Activated CD4-positive, alpha-beta T cell treated with anti-CD3 and anti-CD28 coated beads for 48 hours (primary cell): ENCODE measurements around the gene CDH18.

Experiments used
- DNase-seq: peaks from one replicate; pipeline ENCODE4 v3.0.0-alpha.2; 2020

The CDH18 gene

DNA sequence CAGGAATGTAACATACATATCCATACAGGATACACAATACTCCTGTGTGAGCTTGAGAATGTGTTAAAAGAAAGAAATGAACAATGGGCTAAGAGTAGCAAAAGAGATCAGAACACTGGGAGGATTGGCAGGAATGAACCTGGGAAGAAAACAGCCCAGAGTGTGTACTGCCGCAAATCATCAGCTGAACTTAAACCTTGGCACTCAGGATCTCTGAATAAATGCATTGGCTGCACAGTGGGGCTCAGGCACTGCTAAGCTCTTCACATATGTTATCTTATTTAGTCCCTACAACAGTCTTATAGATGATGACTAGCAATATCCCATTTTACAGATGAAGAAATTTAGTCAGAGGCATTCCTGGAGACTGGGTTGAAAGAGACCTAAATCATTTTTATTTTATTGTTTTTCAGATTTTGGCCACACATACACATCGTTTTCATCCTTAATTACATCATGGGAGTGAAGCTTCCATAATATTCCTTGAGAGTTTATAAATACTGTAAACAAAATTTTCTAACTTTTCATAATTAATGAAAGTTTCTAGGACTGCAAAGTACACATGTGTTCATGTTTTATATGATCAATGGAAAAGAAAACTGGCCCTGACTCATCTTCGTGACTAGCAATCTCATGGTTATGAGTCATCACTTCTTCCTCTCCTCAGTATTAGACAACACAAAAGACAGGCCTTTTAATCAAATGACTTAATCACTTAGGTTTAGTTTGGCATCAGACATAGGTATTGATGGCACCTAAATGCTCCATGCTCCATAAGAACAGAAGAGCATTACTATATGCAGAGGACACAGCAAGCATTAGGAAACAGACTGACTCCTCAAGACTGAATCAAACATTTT, 59.2 kb downstream of the CDH18 start:
- DNase-seq: no peak

DNA sequence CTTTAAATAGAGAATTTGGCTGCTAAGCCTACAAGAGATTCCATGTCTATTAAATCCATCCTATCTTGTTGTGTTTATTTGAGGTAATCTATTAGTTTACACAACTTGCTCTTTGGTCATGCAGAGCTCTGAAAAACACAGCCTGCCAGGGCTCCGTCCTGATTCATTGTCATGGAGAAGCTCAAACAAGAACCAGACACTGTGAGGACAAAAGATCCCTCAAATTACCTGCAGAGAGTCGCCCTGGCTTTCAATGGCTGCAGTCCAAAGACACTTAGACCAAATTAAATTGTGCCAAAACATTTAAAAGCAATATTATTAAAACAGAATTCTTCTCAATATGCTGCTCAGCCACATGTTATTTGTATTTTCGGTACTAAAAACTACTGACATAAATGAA, 60.1 kb downstream of the CDH18 start:
- DNase-seq: no peak

DNA sequence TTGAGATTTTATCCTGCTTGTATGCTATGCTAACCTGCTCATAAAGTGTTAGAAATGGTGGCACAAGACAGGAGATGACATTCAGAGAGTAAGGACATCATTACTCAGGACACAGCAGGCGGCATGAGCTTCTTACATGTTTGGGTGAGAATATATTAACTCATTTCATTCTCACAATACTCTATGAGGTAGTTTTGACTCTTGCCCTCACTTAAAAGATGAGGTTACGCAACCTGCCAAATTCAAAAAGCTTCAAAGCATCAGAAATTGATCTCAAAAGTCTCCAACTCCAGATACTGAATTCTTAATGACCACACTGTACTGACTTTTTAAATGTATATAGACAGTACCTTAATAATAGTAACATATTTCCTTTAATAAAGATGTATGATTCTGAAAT, 60.8 kb downstream of the CDH18 start:
- no peak for DNase-seq

DNA sequence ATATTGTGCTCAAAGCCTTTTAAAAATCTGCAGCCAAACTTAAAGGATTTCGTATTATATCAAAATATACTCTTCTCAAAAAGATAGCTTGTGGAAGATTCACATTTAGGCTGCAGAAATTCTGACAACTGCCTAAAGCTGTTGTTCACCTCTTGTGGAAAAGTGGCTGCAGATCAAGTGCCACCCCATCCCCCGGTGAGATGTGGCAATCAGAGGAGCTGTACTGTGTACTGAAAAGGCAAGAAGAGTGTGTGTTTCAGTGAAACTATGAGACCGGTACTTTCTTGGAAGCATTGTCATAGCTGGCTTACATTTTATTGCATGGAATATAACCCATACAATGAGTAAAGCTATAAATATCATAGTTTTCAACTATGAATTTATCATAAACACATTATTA, 64.3 kb downstream of the CDH18 start:
- DNase-seq: no peak

DNA sequence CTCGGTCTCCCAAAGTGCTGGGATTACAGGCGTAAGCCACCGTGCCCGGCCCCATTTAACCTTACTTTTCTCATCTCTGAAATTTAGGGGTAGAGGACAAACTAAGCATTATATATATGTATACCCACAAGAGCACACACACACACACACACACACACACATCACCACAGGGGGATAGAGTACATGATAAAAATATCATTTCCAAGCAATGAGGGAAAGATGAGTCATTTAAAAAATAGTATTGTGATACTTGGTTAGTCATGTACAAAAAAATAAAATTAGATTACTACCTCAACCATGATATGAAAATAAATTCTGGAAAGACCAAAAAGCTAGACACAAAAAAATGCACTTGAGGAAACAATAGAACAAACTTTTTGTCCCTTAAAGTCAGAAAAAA, 67.2 kb downstream of the CDH18 start:
- no peak for DNase-seq

DNA sequence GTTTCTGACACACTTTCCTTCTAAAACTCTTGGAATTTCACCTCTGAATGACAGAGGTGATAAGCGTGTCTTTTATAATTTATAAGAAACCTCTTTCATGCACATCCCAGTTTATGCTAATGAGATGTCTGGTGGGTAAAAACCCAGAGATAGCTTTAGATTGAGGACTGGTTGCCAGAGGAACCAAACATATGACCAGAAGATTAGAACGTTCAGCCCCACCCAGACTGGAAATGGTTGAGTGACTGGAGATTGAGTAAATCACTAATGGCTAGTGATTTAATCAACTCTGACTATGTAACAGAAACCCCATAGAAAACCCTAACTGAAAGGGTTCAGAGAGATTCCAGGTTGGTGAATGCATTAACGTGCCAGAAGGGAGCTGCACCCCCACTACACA, 69.2 kb downstream of the CDH18 start:
- no peak for DNase-seq

DNA sequence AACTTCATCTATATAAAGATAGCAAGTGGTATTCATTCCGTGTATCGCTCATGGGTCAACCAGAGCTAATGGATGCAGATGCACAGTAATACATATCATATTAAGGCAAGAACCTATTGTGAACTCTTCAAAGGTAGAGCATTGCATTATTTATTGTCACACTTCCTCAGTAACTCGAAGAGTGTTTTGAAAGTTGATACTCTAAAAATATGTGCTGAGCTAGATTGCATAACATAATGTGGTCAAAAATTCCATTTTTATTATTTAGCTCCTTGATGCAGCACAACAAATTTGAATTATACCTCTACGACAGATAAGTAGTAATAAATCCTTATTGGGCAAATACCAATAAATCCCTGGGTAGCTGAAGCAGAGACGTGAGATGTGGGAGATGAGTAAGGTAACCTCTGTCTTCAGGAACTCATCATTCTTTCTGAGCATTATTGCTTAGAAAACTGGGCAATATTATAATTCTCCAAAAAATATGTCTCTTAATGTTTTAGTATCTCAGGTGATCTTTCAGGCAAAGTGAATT, 70.3 kb downstream of the CDH18 start:
- DNase-seq: no peak

DNA sequence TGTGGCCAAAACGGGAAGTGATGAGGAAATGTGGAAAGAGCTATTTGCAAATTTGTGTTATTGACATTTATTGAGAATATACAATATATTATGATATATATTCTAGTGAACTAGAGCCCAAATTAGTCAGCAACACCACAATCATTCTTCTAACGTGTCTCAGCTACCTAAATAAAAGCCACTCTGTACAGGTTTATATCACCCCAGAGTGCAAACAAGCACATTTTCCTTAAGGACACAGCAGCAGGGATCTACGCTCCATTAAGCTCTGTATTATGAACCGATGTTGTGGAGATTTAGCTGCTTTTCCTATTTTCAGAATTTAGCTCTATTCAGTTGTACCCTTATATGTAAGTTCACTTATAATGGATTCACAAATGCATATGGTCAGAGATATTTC, 77.9 kb downstream of the CDH18 start:
- no peak for DNase-seq

DNA sequence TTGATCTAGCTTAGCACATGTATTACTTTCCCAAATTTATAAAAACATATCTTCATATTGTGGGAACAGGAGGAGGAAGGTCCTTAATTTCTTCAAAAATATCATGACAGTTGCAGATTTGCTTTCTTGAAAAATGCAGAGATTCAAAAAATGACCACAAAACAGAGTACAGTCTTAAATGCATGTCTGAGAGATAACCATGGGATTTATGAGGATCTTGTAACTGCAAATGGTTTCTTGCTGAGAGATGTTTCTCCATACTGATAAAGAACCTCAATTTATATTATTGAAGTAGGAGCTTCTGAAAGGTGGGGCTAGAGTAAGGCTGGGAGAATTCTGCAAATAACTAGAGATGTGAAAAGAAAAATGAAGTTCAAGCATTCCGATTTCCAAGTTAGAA, 83.2 kb downstream of the CDH18 start:
- no peak for DNase-seq

DNA sequence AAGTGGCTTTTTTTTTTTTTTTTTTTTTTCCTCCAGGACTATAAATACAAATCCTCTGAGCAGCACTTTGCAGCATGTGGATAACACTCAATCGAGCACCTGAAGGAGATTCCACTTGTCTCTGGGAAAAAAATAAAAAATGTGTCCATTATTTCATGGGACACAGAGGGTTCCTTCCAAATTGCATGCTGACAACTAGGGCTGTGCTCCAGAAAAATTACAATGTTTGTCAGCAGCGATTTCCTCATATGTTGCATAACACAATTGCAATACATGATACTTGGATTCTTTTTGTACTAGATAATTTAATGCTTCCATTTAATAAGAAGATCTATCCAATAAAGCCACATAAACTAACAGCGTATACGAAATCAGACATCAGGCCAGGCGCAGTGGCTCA, 84.4 kb downstream of the CDH18 start:
- DNase-seq: no peak

DNA sequence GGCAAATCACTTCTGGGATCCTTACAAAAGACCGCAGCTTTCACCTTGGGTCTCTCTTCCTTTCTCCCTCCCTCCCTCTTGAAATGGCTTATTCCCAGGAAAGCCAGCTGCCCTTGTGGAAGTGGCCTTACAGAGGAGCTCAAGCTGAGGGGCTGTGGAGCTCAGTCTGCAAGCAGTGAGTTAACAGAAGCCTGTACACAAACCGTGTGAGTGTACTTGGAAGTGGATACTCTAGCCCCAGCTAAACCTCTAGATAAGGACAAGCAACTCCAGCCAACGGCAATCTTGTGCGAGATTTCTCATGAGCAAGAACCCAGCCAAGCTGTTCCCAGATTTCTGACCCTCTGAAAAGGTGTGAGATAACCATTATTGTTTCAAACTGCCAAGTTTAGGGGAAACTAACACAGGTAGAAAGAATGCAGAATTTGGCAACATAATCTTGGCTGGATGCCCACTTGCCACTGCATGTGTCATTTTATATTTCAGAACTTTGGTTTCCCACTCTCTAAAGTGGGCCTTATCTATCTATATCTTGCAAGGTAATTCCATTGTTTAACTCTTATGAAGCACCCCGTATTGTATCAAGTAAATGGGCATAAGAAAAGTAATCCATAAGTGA, 85.6 kb downstream of the CDH18 start:
- DNase-seq: no peak

DNA sequence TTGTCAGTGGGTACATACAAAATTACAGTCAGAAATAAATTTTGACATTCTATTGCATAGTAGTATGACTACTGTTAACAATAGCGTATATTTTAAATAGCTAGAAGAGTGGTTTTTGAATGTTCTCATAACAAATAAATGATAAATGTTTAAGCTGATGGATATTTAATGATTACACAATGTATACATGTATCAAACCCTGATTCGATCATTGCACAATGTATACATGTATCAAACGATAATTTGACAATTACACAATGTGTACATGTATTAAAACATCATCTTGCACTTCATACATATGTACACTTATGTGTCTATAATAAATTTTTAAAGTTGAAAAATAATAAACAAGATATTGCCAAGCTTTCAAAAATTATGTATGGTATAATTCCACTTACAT, 87.7 kb downstream of the CDH18 start:
- no peak for DNase-seq

DNA sequence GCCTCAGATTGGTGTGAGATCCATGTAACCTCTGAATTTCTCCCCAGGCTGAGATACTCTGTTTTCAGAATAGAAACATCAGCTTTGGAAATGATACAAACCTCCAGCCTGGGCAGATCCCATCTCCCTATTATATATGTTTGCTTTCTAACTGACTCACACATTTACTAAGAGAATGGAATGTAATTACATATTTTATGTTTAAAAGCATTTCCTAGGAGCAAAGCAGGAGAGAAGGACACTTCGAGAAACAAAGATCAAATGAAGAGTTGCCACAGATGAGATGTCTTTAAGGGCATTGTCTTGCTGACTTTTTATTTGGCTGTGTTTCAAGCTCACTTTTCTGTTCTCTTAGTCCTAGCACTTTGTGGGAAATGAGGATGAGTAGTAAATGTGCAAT, 96.3 kb downstream of the CDH18 start:
- no peak for DNase-seq

DNA sequence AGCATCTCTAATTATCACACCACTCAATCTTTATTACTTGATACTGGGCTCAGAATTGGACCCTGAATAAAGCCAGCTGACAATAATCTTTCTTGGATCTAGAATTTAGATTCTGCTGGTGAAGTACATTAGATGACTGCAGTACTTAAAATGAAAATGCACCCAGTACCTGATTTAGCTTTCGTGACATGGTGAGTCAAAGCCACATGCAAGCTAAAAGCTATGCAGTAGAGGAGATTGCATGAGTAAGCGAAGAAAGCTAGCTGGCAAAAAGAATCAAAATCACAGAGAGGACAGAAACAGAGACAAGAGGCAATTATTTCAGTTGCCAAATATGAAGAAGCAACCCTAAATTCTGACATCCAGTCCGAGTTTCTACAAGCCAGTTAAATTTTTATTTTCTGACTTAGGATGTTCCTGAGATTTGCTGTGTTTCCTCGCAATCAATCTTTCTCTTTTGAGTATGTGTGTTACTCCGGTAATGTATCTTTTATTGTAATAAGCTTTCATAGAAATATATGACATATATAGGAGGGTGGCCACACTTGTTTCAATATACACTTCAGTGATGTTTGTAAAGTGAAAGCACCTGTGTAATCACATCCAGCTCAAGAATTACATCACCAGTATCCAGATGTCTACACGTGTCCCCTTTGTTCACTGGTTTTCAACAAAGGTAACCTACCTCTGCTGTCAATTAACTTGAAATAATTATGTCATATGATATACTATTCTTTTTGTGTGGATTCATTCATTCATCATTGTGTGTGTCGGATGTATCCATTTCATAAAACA, 101.7 kb downstream of the CDH18 start:
- no peak for DNase-seq

DNA sequence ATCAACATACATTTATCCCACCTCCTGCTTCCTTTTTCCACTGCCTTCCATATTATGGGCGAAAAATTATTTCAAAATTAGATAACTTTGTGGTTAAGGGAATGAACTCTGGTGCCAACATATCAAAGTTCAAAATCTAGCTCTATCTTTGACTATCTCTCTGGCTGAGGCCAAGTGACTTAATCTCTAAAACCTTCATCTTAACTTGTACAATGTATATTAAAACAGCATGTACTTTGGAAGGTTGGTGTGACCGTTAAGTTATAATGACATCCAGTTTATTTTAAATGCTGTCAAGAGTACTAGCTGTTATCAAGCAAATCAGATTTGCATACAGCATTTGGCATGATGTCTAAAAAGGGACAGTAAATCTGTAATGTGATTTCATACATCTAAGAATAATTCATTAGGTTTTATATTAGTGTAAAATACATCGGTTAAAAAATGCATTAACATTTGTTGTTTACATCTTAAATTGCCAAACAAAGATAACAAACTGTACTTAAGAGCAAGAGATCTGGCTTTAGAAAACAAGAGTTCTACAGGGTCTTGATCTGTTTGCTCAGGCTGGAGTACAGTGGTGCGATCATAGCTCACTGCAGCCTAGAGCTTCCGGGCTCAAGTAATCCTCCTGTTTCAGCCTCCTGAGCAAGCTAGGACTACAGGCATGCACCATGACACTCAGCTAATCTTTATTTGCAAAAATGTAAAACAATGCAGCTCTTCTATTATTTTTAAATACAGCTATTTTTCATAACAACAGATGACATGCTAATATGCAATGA, 102.8 kb downstream of the CDH18 start:
- no peak for DNase-seq

DNA sequence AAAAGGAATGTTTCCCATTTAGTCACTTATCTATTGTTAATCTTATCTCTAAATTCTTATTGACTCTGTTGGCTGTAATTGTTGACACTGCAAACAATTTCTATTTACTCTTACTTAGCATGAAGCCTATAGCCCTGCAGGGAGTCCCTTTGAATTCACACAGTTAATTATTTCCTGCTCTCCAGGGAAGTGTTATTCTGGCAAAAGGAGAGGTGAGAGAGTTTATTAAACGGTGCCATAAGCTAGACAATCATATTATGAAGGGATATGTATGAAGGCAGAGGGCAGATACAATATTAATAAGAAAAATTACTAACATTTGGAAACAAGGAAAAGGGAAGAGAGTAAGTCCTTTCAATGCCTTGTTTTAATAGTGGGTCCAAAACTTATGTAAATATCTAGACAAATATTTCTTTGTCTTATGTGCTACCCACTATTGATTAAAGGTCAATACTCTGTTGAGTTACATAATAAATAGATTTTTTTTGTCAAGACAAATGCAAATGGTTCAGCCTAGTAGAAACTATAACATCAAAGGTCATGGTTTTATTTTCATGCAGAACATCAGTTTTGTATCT, 107.1 kb downstream of the CDH18 start:
- DNase-seq: no peak

DNA sequence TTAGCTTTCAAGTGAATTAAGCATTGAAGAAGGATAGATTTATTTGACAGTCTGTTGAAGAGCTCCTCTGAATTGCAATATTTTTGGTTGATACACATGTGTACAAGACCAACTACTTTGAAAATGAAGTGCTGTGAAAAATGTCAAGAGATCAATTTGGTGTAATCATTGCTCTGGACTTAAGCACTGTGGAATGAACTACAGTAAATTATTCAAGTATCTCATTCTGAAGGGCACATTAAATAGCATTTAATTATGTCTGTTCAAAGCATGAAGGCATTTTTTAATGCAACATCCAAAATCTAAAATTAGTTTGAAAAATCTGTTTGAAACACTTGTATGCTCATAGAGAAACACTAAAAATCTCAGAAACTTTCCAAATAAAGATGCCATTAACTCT, 107.5 kb downstream of the CDH18 start:
- no peak for DNase-seq

DNA sequence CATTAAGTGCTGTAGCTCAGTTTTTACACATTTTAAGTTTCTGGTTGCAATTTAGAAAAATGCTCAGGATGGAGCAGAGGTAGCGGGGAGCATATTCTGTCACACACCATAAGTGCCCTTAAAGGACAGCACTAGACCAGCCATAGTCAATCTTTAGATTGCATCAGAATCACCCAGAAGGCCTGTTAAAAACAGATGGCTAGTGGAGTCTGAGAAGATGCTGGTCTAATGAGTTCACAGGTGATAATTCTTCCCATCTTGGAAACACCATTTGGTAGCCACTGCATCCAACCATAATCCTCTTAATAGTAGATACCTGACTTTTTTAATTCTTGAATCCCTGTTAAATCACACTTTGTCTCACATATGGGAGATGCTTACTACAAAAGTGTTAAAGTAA, 113.2 kb downstream of the CDH18 start:
- DNase-seq: no peak

DNA sequence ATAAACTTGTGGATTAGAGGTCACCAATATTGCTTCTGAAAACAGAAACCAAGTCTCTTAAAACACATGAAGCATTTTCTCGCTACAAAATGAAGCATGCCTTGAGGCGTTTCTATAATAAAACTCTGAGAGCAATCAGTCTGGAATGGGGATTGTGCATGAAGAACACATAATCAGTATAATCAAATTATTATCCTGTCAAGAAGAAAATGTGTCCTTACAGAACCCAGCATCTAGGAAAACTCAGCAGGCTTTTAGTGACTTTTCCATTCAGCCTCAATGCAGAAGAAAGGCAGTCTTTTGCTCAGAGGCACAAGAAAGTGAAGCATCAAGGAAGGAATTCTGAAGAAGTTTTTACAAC, 121.9 kb downstream of the CDH18 start:
- no peak for DNase-seq

DNA sequence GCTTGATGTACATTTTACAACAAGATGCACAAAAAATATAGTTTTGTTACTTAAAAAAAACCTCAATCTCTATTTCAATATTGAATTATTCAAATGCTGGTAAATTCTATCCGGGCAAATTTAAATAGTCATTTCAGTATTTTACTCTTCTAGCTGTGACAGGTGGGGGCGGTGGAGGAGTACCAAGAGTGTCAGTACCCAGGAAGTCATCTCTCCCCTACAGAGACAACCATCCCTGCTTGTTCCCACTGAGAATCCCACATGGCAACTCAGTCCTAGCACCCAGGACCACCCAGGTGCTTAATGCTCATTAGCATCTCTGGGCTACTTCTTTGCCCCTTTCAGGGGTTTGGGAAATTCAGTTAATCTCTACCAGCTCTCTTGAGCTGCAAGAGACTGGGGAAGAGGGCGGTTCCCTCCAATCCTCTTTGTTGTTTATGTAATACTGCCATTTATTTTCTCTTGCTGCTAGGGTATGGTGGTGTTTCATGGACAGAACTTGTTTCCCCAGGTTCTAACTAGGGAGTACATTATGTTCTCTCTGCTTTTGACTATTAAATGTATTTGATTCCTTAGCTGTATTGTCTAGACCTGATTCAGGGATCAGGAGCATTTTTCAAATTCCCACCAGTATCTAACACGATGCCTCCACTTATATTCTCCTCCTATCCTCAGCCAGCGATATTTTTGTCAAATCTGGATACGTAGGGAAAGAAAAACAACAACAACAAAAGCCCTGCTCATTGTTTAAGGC, 122.5 kb downstream of the CDH18 start:
- DNase-seq: no peak

DNA sequence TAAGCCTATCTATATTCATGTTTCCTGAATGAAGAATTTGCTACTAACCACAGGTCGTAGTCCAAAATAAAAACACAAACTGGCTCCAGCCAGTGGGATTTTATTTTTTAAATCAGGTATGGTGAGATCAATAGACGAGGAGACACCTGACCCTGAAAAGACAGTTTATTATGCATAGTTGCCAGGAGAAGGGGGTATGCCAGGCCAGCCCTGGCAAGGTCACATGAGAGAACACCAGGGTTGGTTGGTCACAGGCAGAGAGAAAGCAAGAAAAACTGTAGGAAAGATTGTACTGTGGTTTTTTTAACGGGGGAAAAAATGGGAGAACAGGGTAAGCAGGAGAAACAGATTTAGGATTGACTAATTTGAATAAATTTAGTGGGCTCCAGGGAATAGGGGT, 125.3 kb downstream of the CDH18 start:
- DNase-seq: no peak

DNA sequence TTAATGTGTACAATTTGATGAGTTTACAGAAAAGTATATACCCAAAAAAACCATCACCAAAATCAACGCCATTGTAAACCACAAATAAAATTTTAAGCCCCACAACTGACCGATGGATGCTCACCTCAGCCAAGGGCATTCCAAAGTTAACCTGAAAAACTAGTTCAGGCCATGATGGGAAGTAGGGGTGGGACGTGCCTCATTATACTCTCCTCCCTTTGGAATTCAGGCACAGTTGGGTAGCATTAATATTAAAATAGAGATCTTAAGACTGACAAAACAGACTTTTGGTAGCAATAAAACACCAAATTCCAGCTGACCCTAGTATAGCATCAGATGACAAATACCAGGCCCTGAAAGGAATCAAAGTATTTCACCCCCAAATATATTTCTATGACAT, 129.0 kb downstream of the CDH18 start:
- DNase-seq: no peak
